ENCODE measurements around the gene PROZ. TPM values are rescaled to one million over a fixed set of nuclear protein-coding genes. Genes with fewer than 3 reads are reported as not detected.
A peak's percentile ranks its signal among the peaks of the same experiment; 100 is the strongest.

Gene PROZ
- total RNA-seq, 4 donors from 2014 or later: not detected

- Histone ChIP-seq H3K9me3 (no peaks in the 10 kb centered on the region), H3K27me3 (no peaks in the 10 kb centered on the region), H3K36me3 (peaks cover 0 to 14% (median 0%) of the 10 kb centered on the region in 3 donors), H3K27ac (no peak overlapping the region), H3K4me3 (no peak overlapping the region), H3K4me1 (peaks cover 0 to 62% (median 20%) of the 10 kb centered on the region in 4 donors)
- no peak for DNase-seq (ENCODE audit: low spot score in 2 of 2)
- TF ChIP-seq EP300 (IDR thresholded peaks at IDR 0.05) (no peak), POLR2A (IDR thresholded peaks at IDR 0.05) (no peak), CTCF (IDR thresholded peaks at IDR 0.05) (no peak)
- WGBS, 2 donors: 55 to 65% methylated on average over 5 of the region's 5 CpGs
Observed at GRCh38 chr13:113205428-113205931, 47.0 kb downstream of the PROZ start.

- H3K27me3 ChIP-seq: no peaks in the 10 kb centered on the region
- no peak for DNase-seq (ENCODE audit: low spot score in 2 of 2)
- H3K4me1 ChIP-seq: peaks cover 0 to 77% (median 32%) of the 10 kb centered on the region in 4 donors
- TF ChIP-seq POLR2A (IDR thresholded peaks at IDR 0.05) (no peak), CTCF (IDR thresholded peaks at IDR 0.05) (no peak), EP300 (IDR thresholded peaks at IDR 0.05) (no peak)
- H3K27ac ChIP-seq: peak overlapping the region in 2 of 4 donors; percentile 99 to 100
- 33 to 34% methylated on average over 3 of the region's 3 CpGs for WGBS, 2 donors
- H3K4me3 ChIP-seq: peak overlapping the region; percentile 77 to 99 (median 91)
- no peaks in the 10 kb centered on the region for H3K9me3 ChIP-seq
- H3K36me3 ChIP-seq: peaks cover 0 to 23% (median 0%) of the 10 kb centered on the region in 3 donors
Observed at GRCh38 chr13:113207460-113207859, 49.0 kb downstream of the PROZ start.

GRCh38 chr13:113207890-113208420 is 49.5 kb downstream of the PROZ start:
- no peak for DNase-seq (ENCODE audit: low spot score in 2 of 2)
- WGBS, 2 donors: 1% methylated on average over 27 to 42 of the region's 44 CpGs
- TF ChIP-seq POLR2A (IDR thresholded peaks at IDR 0.05): no peak
- no peak for TF ChIP-seq CTCF (IDR thresholded peaks at IDR 0.05)
- no peak for TF ChIP-seq EP300 (IDR thresholded peaks at IDR 0.05)
- Histone ChIP-seq H3K4me1 (peaks cover 0 to 78% (median 32%) of the 10 kb centered on the region in 4 donors), H3K9me3 (no peaks in the 10 kb centered on the region), H3K27ac (peak overlapping the region; percentile 95 to 100 (median 99)), H3K36me3 (peaks cover 0 to 23% (median 0%) of the 10 kb centered on the region in 3 donors), H3K27me3 (no peaks in the 10 kb centered on the region), H3K4me3 (peak overlapping the region; percentile 77 to 99 (median 91))

- TF ChIP-seq CTCF (IDR thresholded peaks at IDR 0.05): peak in 1 of 5 experiments; percentile 49
- peak; percentile 91 to 95 for TF ChIP-seq EP300 (IDR thresholded peaks at IDR 0.05)
- TF ChIP-seq POLR2A (IDR thresholded peaks at IDR 0.05): peak; percentile 67 to 69
- peak within 1 kb of the TSS; percentile 77 to 99 (median 91) for H3K4me3 ChIP-seq
- H3K36me3 ChIP-seq: peaks cover 0 to 21% (median 0%) of the 10 kb centered on the region in 3 donors
- WGBS, 2 donors: 0 to 2% methylated on average over 11 to 29 of the region's 103 CpGs
- no peaks in the 10 kb centered on the region for H3K27me3 ChIP-seq
- H3K4me1 ChIP-seq: peaks cover 0 to 76% (median 32%) of the 10 kb centered on the region in 4 donors
- no peaks in the 10 kb centered on the region for H3K9me3 ChIP-seq
- peak within 1 kb of the TSS; percentile 95 to 100 (median 99) for H3K27ac ChIP-seq
- peak; percentile 75 to 76 for DNase-seq (ENCODE audit: low spot score in 2 of 2)
Observed at GRCh38 chr13:113208421-113209335, 50.2 kb downstream of the PROZ start, which contains the start of gene PCID2. Gene PCID2, minus strand, starts transcription at chr13:113208669. Its CDS starts 35 bp downstream, at chr13:113208634.
